B cell (primary cell): ENCODE results near the gene BCL2. TPM values are rescaled to one million over a fixed set of nuclear protein-coding genes. Genes with fewer than 3 reads are reported as not detected.

Experiments used
- ATAC-seq: fragments of 200-7000 bp; cut with Tn5 transposase; one replicate; pipeline ENCODE4 v1.10.0; 2021; ENCODE audit warnings: low read depth, mild to moderate bottlenecking, moderate number of reproducible peaks, moderate library complexity
- CTCF ChIA-PET: fragments of 350-600 bp; sonication (Branson Sonifier 250); formaldehyde crosslinking; loops from one replicate; lab custom pipeline; 2021; ENCODE audit warnings: antibody characterized with exemption, inconsistent platforms; lab: Charles Lee
- POLR2A ChIA-PET: fragments of 350-600 bp; sonication (Branson Sonifier 250); formaldehyde crosslinking; loops from one replicate; lab custom pipeline; 2021; ENCODE audit warnings: antibody characterized with exemption; lab: Charles Lee
- DNase-seq: peaks from one replicate; pipeline ENCODE4 v3.0.0; 2013
- H2AFZ ChIP-seq: 2 replicates; pipeline ENCODE4 v1.6.1; 2012; ENCODE audit warnings: mild to moderate bottlenecking, low read depth, low read length; ENCODE audit not compliant: insufficient read depth, poor library complexity, severe bottlenecking
- H3K27ac ChIP-seq, 2 donors: 1 replicate in 1 of 2; 2 replicates in 1 of 2; pipeline ENCODE4 v1.5.1; 2012 to 2013; ENCODE audit warnings: low read length in 2 of 2, mild to moderate bottlenecking in 2 of 2, moderate library complexity in 1 of 2
- H3K27me3 ChIP-seq, 4 experiments: fragments of 200-600 bp in 1 of 4; sonication (generic) in 1 of 4; replicated peaks in 1 of 4; 1 replicate in 2 of 4; 2 replicates in 2 of 4; pipeline versions ENCODE4 v1.6.1 to v1.7.0; 2013 to 2016; ENCODE audit warnings: low read length in 3 of 4, mild to moderate bottlenecking in 2 of 4, mixed read lengths in 1 of 4, moderate library complexity in 1 of 4; ENCODE audit not compliant: insufficient read depth in 4 of 4, control insufficient read depth in 3 of 4; ENCODE audit errors: control extremely low read depth in 1 of 4
- H3K36me3 ChIP-seq, 2 experiments: replicated peaks in 1 of 2; 1 replicate in 1 of 2; 2 replicates in 1 of 2; pipeline versions ENCODE4 v1.6.1 to v1.7.1; 2013; ENCODE audit warnings: low read length in 1 of 2; ENCODE audit not compliant: insufficient read depth in 2 of 2, control insufficient read depth in 1 of 2; ENCODE audit errors: control extremely low read depth in 1 of 2, extremely low read depth in 1 of 2
- H3K4me1 ChIP-seq, 2 donors: fragments of 200-600 bp in 1 of 2; sonication (generic) in 1 of 2; 1 replicate in 1 of 2; 2 replicates in 1 of 2; pipeline versions ENCODE4 v1.5.1 to v1.6.1; 2013 to 2017; ENCODE audit warnings: low read length in 2 of 2; ENCODE audit not compliant: control insufficient read depth in 2 of 2, insufficient read depth in 2 of 2
- H3K4me2 ChIP-seq: replicated peaks from 2 replicates; pipeline ENCODE3; 2012; ENCODE audit warnings: mild to moderate bottlenecking, low read depth, low read length; ENCODE audit not compliant: poor library complexity, severe bottlenecking
- H3K4me3 ChIP-seq, 5 experiments: fragments of 200-600 bp in 1 of 5; sonication (generic) in 1 of 5; 1 replicate in 3 of 5; 2 replicates in 2 of 5; pipeline versions ENCODE4 v1.5.1 to v1.7.0; 2011 to 2016; ENCODE audit warnings: low read length in 4 of 5, mild to moderate bottlenecking in 4 of 5, low read depth in 2 of 5, control low read depth in 1 of 5, moderate library complexity in 1 of 5; ENCODE audit not compliant: insufficient read depth in 1 of 5; ENCODE audit errors: control extremely low read depth in 1 of 5, extremely low read depth in 1 of 5
- H3K79me2 ChIP-seq: fragments of 200-600 bp; sonication (generic); one replicate; pipeline ENCODE4 v1.6.0; 2016; ENCODE audit warnings: low read length; ENCODE audit not compliant: control insufficient read depth, insufficient read depth
- H3K9ac ChIP-seq: fragments of 200-600 bp; sonication (generic); 2 replicates; pipeline ENCODE4 v1.6.1; 2017; ENCODE audit warnings: mild to moderate bottlenecking, low read length, moderate library complexity
- H3K9me3 ChIP-seq, 3 donors: one replicate each; pipeline versions ENCODE4 v1.6.1 to v1.7.1; 2013; ENCODE audit warnings: low read length in 2 of 3; ENCODE audit not compliant: control insufficient read depth in 2 of 3, insufficient read depth in 1 of 3; ENCODE audit errors: control extremely low read depth in 1 of 3
- H4K20me1 ChIP-seq: 2 replicates; pipeline ENCODE4 v1.6.0; 2012; ENCODE audit warnings: mild to moderate bottlenecking, low read length; ENCODE audit not compliant: insufficient read depth, control insufficient read depth, poor library complexity, severe bottlenecking
- H3K27ac Mint-ChIP-seq: one replicate; pipeline ENCODE4 v1.8.0; 2021; ENCODE audit warnings: mixed read lengths
- H3K27me3 Mint-ChIP-seq: one replicate; pipeline ENCODE4 v1.8.0; 2021; ENCODE audit warnings: mixed read lengths
- H3K4me1 Mint-ChIP-seq: one replicate; pipeline ENCODE4 v1.8.0; 2021; ENCODE audit warnings: mixed read lengths
- H3K4me3 Mint-ChIP-seq: one replicate; pipeline ENCODE4 v1.8.0; 2021; ENCODE audit warnings: mixed read lengths
- H3K9me3 Mint-ChIP-seq: one replicate; pipeline ENCODE4 v1.8.0; 2022; ENCODE audit warnings: mixed read lengths; ENCODE audit not compliant: insufficient read depth
- CTCF ChIP-seq: fragments of 200-600 bp; IDR thresholded peaks from one replicate; pipeline ENCODE4 v1.8.0; 2022; ENCODE audit warnings: antibody characterized with exemption, mild to moderate bottlenecking
- EZH2 ChIP-seq: IDR thresholded peaks from 2 replicates; pipeline ENCODE4 v1.6.1; 2012; ENCODE audit warnings: borderline replicate concordance, low read depth, mild to moderate bottlenecking, moderate library complexity, low read length; ENCODE audit not compliant: insufficient read depth, poor library complexity, severe bottlenecking
- WGBS: methylation state at CpG from one replicate; pipeline ENCODE4 v1.1.5; 2013; ENCODE audit warnings: missing lambda C conversion rate; ENCODE audit not compliant: insufficient coverage; 5-methylcytosine and 5-hydroxymethylcytosine counted together
- intact Hi-C: fragments of 100-400 bp; cut with micrococcal nuclease; formaldehyde crosslinking; loops from one replicate; pipeline ENCODE4 v1.10.0; 2022
- polyA plus RNA-seq: library from polyadenylated mRNA; depleted of rRNA; stranded (reverse); fragments of >200 nt; gene quantifications from 2 replicates; pipeline ENCODE4 v1.2.3, GENCODE V29; 2012
- total RNA-seq, 2 donors: library from RNA; stranded (reverse); fragments of 120-200 nt in 1 of 2; gene quantifications; 1 replicate in 1 of 2; 2 replicates in 1 of 2; pipeline versions ENCODE4 v1.2.3 to v1.2.4, GENCODE V29; 2013 to 2022

Gene BCL2
- total and polyA plus RNA-seq, 2 donors (not counting 1 experiment from before 2014, with no cell fraction given), result 27.6 to 144 TPM

- Histone ChIP-seq H3K9ac (no peak overlapping the region), H3K27me3 (no peaks in the 10 kb centered on the region), H3K4me2 (no peak overlapping the region), H3K9me3 (no peaks in the 10 kb centered on the region), H3K27ac (no peak overlapping the region), H4K20me1 (peaks cover 51% of the 10 kb centered on the region), H2AFZ (no peak overlapping the region), H3K4me1 (peaks cover 20% of the 10 kb centered on the region in 2 donors), H3K36me3 (peaks cover 2 to 14% of the 10 kb centered on the region in 2 experiments), H3K79me2 (peaks cover 96% of the 10 kb centered on the region), H3K4me3 (no peak overlapping the region)
- no peak for TF ChIP-seq CTCF
- no peak for TF ChIP-seq EZH2
- WGBS, result 96% methylated on average over 6 of the region's 9 CpGs
- ChIA-PET CTCF (interaction anchor here (1.8 kb wide), 1 partner anchor 53 kb away, joined by 6 read pairs; no protein-coding TSS in a partner anchor), POLR2A (no interaction called here)
- Mint-ChIP-seq H3K9me3 (no peaks in the 10 kb centered on the region), H3K27me3 (no peaks in the 10 kb centered on the region), H3K4me3 (no peak overlapping the region), H3K4me1 (peaks cover 55% of the 10 kb centered on the region), H3K27ac (no peak overlapping the region)
- no peak for DNase-seq
- ATAC-seq, result no peak
- intact Hi-C loops, result no loop called here
These were observed 54.7 kb downstream of the BCL2 start for GRCh38 chr18:63264871-63265270.

GRCh38 chr18:63263444-63263843 lies 56.1 kb downstream of the BCL2 start:
- no peak for ATAC-seq
- H2AFZ ChIP-seq, result no peak overlapping the region
- H3K36me3 ChIP-seq, result peaks cover 2 to 22% of the 10 kb centered on the region in 2 experiments
- peaks cover 19 to 22% of the 10 kb centered on the region in 2 donors for H3K4me1 ChIP-seq
- H3K27ac ChIP-seq, result no peak overlapping the region
- ChIA-PET POLR2A (no interaction called here), CTCF (interaction anchor here (0.9 kb wide), 1 partner anchor 54 kb away, joined by 3 read pairs; no protein-coding TSS in a partner anchor)
- Mint-ChIP-seq H3K9me3 (no peaks in the 10 kb centered on the region), H3K4me3 (no peak overlapping the region), H3K4me1 (peaks cover 58% of the 10 kb centered on the region), H3K27me3 (no peaks in the 10 kb centered on the region), H3K27ac (no peak overlapping the region)
- no peak overlapping the region for H3K9ac ChIP-seq
- no peaks in the 10 kb centered on the region for H3K27me3 ChIP-seq
- peaks cover 97% of the 10 kb centered on the region for H3K79me2 ChIP-seq
- H3K4me2 ChIP-seq, result no peak overlapping the region
- H3K4me3 ChIP-seq, result no peak overlapping the region
- H4K20me1 ChIP-seq, result peaks cover 60% of the 10 kb centered on the region
- intact Hi-C loops, result no loop called here
- WGBS, result 100% methylated on average over 2 of the region's 2 CpGs
- DNase-seq, result no peak
- TF ChIP-seq CTCF (no peak), EZH2 (no peak)
- no peaks in the 10 kb centered on the region for H3K9me3 ChIP-seq
